HepG2 (cell line): Measurements from ENCODE around the gene TRAPPC4. TPM values are rescaled to one million over a fixed set of nuclear protein-coding genes. Genes with fewer than 3 reads are reported as not detected.

ENCODE experiments used
- DBP ChIP-seq: sonication (generic); formaldehyde crosslinking; IDR thresholded peaks from 2 replicates; pipeline ENCODE4 v1.4.0; 2020; ENCODE audit warnings: missing genetic modification reagents; ENCODE audit errors: not compliant biosample characterization
- HNRNPLL ChIP-seq: fragments of 200-400 bp; formaldehyde crosslinking; IDR thresholded peaks from 2 replicates; pipeline ENCODE4 v1.6.1; 2017; ENCODE audit warnings: mild to moderate bottlenecking, low read depth, low read length; ENCODE audit not compliant: poor library complexity, severe bottlenecking
- IRF9 ChIP-seq: sonication (generic); formaldehyde crosslinking; IDR thresholded peaks from 2 replicates; pipeline ENCODE4 v1.8.0; 2022; ENCODE audit warnings: missing genetic modification reagents, mild to moderate bottlenecking, borderline replicate concordance
- ISL2 ChIP-seq: sonication (generic); formaldehyde crosslinking; IDR thresholded peaks from 2 replicates; pipeline ENCODE4 v1.5.0; 2020; ENCODE audit warnings: missing genetic modification reagents
- KDM1A ChIP-seq: IDR thresholded peaks from 2 replicates; pipeline ENCODE4 v1.6.1; 2016; ENCODE audit warnings: missing compliant biosample characterization
- MAFK ChIP-seq, 2 experiments: IDR thresholded peaks in 1 of 2; conservative IDR thresholded peaks in 1 of 2; 2 replicates each; pipeline ENCODE4 v1.6.1; 2011; ENCODE audit warnings: improper control_type of control experiment in 2 of 2, low read length in 2 of 2
- MAX ChIP-seq: IDR thresholded peaks from 2 replicates; pipeline ENCODE4 v1.6.1; 2012; ENCODE audit warnings: inconsistent platforms
- NCOA1 ChIP-seq: sonication (generic); formaldehyde crosslinking; IDR thresholded peaks from 2 replicates; pipeline ENCODE4 v1.9.0; 2021; ENCODE audit warnings: missing genetic modification reagents
- NCOA2 ChIP-seq: sonication (generic); formaldehyde crosslinking; IDR thresholded peaks from 2 replicates; pipeline ENCODE4 v1.8.0; 2022; ENCODE audit warnings: inconsistent platforms
- SAFB2 ChIP-seq: sonication (generic); formaldehyde crosslinking; IDR thresholded peaks from 2 replicates; pipeline ENCODE4 v1.5.1; 2020; ENCODE audit warnings: missing genetic modification reagents, low read depth, mild to moderate bottlenecking, borderline replicate concordance
- SIN3B ChIP-seq: fragments of 150-350 bp; IDR thresholded peaks from 2 replicates; pipeline ENCODE4 v1.6.1; 2014; ENCODE audit warnings: low read length
- TAF15 ChIP-seq: fragments of 200-400 bp; formaldehyde crosslinking; IDR thresholded peaks from one replicate; pipeline ENCODE4 v1.6.1; 2018; ENCODE audit warnings: mild to moderate bottlenecking, low read depth, low read length; ENCODE audit not compliant: poor library complexity, severe bottlenecking
- ZNF225 ChIP-seq: sonication (generic); formaldehyde crosslinking; IDR thresholded peaks from 2 replicates; pipeline ENCODE4 v1.4.0; 2020; ENCODE audit warnings: mild to moderate bottlenecking, missing genetic modification reagents
- ZNF296 ChIP-seq: sonication (generic); formaldehyde crosslinking; conservative IDR thresholded peaks from 2 replicates; pipeline ENCODE4 v1.5.0; 2020; ENCODE audit warnings: mild to moderate bottlenecking, missing genetic modification reagents
- ZNF432 ChIP-seq: sonication (generic); formaldehyde crosslinking; IDR thresholded peaks from 2 replicates; pipeline ENCODE4 v1.5.0; 2020; ENCODE audit warnings: missing genetic modification reagents, mild to moderate bottlenecking, borderline replicate concordance
- ZNF746 ChIP-seq: sonication (generic); formaldehyde crosslinking; IDR thresholded peaks from 2 replicates; pipeline ENCODE4 v1.8.0; 2022; ENCODE audit warnings: mild to moderate bottlenecking, missing genetic modification reagents
- ZSCAN20 ChIP-seq: sonication (generic); formaldehyde crosslinking; IDR thresholded peaks from 2 replicates; pipeline ENCODE4 v1.4.0; 2020; ENCODE audit warnings: missing genetic modification reagents, mild to moderate bottlenecking, borderline replicate concordance
- polyA plus RNA-seq, 8 experiments: library from polyadenylated mRNA; depleted of rRNA in 3 of 8; stranded (reverse) in 7 of 8; unstranded in 1 of 8; fragments of >200 nt; fragmentation: Illumina TruSeq in 4 of 8; extraction: Trizol in 4 of 8; gene quantifications; 2 replicates each; pipeline versions ENCODE4 v1.2.1 to v1.2.3, GENCODE V29; 2011 to 2016; ENCODE audit warnings: low read depth in 4 of 8, missing spikeins in 1 of 8, mixed read lengths in 1 of 8; ENCODE audit not compliant: insufficient read depth in 1 of 8
- total RNA-seq, 5 experiments: library from RNA; depleted of rRNA; stranded (reverse); fragments of >200 nt; fragmentation: Illumina TruSeq; extraction: Trizol; gene quantifications; 2 replicates each; pipeline ENCODE4 v1.2.3, GENCODE V29; 2016; ENCODE audit warnings: low read depth in 1 of 5
- TF ChIP-seq, protein P1 (sequence below): sonication (generic); formaldehyde crosslinking; IDR thresholded peaks from 2 replicates; pipeline ENCODE4 v1.5.1; 2020; ENCODE audit warnings: missing genetic modification reagents, mild to moderate bottlenecking, borderline replicate concordance
- TF ChIP-seq, protein P2 (sequence below): IDR thresholded peaks from 2 replicates; pipeline ENCODE4 v1.6.1; 2012; ENCODE audit warnings: low read length, improper control_type of control experiment
- TF ChIP-seq, protein P3 (sequence below): sonication (generic); formaldehyde crosslinking; IDR thresholded peaks from 2 replicates; pipeline ENCODE4 v1.4.0; 2020; ENCODE audit warnings: missing genetic modification reagents, borderline replicate concordance

TRAPPC4 gene
- total and polyA plus RNA-seq, 2 of the 13 experiments (the other 11 are each of a cell fraction or from before 2014, with no cell fraction given) = 97.4 to 140 TPM

DNA sequence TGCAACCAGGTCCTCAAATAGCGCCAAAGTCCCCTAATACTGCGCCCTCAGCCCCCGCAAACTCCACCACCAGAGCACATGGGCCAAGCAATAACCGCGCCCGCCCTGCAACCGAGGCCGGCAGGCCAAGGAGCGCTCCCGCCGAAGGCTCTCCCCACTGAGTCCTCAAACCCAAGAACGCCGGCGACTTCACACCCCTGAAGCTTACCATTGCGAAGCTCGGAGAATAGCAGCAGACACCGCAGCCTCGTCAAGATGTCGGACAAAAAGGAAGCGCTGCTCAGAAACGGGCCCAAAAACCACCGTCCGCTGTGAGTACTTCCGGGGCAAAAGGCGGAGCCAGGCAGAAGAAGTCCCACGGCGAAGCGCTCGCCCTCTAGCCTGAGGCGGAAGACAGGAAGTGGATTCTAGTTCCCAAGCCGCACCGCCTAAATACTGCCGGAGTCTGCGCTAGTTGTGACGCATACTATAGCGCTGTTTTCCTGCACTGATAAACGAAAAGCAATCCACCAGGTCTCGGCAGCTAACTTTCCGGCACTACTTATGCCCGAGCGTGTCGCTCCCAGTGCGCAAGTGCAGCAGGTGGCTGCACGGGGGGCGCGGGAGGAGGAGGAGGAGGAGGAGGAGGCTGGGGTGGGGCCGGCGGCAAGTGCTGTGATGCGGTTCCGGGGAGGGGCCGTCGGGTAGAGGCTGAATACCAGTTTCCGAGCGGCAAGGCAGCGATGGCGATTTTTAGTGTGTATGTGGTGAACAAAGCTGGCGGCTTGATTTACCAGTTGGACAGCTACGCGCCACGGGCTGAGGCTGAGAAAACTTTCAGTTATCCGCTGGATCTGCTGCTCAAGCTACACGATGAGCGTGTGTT is at the start of gene TRAPPC4, which contains the start of gene RPS25 (continued):
- TF ChIP-seq IRF9 (CRISPR knock-in tag) = peak; percentile 40; the same call in 1 of the 2 replicates
- peak; percentile 65 for TF ChIP-seq SIN3B
- TF ChIP-seq HNRNPLL = peak; percentile 92
- TF ChIP-seq, protein P1, sequence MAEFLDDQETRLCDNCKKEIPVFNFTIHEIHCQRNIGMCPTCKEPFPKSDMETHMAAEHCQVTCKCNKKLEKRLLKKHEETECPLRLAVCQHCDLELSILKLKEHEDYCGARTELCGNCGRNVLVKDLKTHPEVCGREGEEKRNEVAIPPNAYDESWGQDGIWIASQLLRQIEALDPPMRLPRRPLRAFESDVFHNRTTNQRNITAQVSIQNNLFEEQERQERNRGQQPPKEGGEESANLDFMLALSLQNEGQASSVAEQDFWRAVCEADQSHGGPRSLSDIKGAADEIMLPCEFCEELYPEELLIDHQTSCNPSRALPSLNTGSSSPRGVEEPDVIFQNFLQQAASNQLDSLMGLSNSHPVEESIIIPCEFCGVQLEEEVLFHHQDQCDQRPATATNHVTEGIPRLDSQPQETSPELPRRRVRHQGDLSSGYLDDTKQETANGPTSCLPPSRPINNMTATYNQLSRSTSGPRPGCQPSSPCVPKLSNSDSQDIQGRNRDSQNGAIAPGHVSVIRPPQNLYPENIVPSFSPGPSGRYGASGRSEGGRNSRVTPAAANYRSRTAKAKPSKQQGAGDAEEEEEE (CRISPR knock-in tag) = peak; percentile 33; the same call in 1 of the 2 replicates
- TF ChIP-seq TAF15 = no peak
- TF ChIP-seq ISL2 (CRISPR knock-in tag) = peak; percentile 41; the same call in 1 of the 2 replicates
- TF ChIP-seq ZSCAN20 = no peak
- TF ChIP-seq, protein P2, sequence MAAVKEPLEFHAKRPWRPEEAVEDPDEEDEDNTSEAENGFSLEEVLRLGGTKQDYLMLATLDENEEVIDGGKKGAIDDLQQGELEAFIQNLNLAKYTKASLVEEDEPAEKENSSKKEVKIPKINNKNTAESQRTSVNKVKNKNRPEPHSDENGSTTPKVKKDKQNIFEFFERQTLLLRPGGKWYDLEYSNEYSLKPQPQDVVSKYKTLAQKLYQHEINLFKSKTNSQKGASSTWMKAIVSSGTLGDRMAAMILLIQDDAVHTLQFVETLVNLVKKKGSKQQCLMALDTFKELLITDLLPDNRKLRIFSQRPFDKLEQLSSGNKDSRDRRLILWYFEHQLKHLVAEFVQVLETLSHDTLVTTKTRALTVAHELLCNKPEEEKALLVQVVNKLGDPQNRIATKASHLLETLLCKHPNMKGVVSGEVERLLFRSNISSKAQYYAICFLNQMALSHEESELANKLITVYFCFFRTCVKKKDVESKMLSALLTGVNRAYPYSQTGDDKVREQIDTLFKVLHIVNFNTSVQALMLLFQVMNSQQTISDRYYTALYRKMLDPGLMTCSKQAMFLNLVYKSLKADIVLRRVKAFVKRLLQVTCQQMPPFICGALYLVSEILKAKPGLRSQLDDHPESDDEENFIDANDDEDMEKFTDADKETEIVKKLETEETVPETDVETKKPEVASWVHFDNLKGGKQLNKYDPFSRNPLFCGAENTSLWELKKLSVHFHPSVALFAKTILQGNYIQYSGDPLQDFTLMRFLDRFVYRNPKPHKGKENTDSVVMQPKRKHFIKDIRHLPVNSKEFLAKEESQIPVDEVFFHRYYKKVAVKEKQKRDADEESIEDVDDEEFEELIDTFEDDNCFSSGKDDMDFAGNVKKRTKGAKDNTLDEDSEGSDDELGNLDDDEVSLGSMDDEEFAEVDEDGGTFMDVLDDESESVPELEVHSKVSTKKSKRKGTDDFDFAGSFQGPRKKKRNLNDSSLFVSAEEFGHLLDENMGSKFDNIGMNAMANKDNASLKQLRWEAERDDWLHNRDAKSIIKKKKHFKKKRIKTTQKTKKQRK = no peak
- TF ChIP-seq, protein P3, sequence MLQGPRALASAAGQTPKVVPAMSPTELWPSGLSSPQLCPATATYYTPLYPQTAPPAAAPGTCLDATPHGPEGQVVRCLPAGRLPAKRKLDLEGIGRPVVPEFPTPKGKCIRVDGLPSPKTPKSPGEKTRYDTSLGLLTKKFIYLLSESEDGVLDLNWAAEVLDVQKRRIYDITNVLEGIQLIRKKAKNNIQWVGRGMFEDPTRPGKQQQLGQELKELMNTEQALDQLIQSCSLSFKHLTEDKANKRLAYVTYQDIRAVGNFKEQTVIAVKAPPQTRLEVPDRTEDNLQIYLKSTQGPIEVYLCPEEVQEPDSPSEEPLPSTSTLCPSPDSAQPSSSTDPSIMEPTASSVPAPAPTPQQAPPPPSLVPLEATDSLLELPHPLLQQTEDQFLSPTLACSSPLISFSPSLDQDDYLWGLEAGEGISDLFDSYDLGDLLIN (CRISPR knock-in tag) = no peak
- no peak; the same call in 1 of the 2 replicates for TF ChIP-seq SAFB2 (CRISPR knock-in tag)
- TF ChIP-seq ZNF746 (CRISPR knock-in tag) = no peak
- TF ChIP-seq NCOA1 (CRISPR knock-in tag) = no peak; the same call in 1 of the 2 replicates
- TF ChIP-seq ZNF225 = no peak; the same call in 1 of the 2 replicates
- TF ChIP-seq MAFK (conservative IDR thresholded peaks at IDR 0.05 in 1 of 2, IDR thresholded peaks at IDR 0.05 in 1 of 2; ENCODE audit: low read length in 2 of 2) = no peak
- peak; percentile 79 for TF ChIP-seq MAX
- TF ChIP-seq NCOA2 (CRISPR knock-in tag) = peak; percentile 33; the same call in 1 of the 2 replicates
- TF ChIP-seq ZNF432 = no peak
- no peak for TF ChIP-seq DBP (CRISPR knock-in tag)
- TF ChIP-seq ZNF296 (CRISPR knock-in tag) = 0 out of 2 replicates have a peak, but pooled peaks have one; percentile 56
- no peak for TF ChIP-seq KDM1A
